CD4-positive, alpha-beta T cell treated with Interleukin-4 for 1 hour (primary cell): ENCODE measurements around the gene ESR1.
"Not testable (repeated sequence)": the region's sequence is repeated elsewhere in the genome, so short reads cannot be mapped to it uniquely, and the experiment has no call there.

Source experiments
- DNase-seq, 2 donors: peaks; one replicate each; pipeline ENCODE4 v3.0.0-alpha.2; 2020 to 2022

ESR1 gene

DNA sequence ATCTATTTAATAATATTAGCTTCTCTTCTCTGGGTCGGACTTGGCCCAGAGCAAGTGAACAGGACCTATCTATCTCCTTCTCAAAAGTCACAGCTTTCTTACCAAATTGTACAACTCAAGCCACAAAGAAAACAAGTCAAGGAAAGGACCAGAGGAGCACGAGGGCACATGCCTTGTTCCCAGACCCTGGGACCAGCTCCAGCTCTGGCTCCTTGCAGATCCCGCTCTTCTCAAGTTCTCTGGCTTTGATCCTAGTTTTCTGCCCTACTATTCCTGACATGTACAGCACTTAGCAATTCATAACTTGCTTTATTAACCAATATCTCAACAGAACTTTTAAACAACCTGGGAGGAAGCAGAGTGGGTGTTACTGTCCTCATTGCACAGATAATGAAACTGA lies 185.9 kb downstream of the ESR1 start:
- DNase-seq, result no peak

GRCh38 chr6:151998784-151999183 lies 191.3 kb downstream of the ESR1 start:
- DNase-seq, result no peak

- DNase-seq, result no peak
These were observed 191.7 kb downstream of the ESR1 start for GRCh38 chr6:151999194-151999593.

DNA sequence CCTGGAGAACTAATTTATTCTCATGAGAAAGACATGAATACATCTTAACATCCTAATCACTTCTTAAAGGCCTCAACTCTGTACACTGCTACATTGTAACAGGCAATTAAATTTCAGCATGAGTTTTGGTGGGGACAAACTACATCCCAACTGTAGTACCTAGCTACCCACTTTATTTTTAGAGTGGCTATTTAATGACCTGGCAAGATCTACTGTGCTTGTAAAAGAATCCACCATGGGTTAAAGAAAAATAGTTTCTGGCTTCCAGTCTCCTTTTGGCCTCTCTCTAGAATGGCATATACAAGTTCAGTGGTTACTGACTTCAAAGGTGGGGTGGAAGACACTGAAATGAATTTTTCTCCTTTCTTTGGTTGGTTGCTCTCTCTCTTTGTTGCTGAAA lies 193.9 kb downstream of the ESR1 start:
- no peak for DNase-seq

DNA sequence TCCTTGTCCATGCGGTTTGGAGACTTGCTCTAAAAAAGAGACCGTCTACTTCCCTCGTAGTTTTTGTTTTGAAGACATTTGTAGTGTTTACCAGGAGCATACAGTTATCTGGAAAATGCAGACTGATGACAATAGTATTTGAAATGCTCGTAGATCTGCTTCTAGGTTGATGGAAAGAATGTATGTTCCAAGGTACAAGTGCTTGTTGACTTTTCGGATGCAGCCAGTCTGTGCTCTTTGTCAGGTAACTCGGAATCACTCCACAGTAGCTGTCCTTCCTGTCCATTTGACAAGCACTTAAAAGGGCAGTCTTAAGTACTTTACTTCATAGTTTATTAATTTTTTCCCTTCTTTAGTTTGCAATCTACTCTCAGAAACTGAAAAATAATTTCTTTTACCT lies 194.8 kb downstream of the ESR1 start:
- DNase-seq, result no peak

DNA sequence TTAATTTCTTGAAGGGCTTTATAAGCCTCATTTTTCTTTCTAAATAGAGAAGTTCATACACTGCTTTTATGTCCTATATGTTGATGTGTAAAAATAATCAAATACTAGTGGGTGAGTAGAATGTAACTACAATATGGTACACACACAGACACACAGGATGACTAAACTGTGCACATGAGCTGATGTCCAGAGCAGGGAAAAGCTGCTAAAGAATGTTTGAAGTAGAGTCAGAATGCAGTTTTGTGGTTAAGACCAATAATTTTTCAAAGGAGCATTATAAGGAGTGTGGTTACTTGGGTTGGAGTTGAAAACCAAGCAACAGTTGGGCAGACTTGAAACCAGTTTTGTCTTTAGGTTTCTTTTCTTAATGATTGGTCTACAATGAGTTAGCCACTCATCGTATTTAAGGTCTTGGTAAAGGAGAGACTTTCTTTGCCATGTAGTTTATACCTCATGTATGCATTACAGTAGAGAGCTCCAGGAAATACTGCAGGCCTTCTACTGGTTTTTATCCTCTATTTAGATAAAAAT lies 196.6 kb downstream of the ESR1 start:
- DNase-seq, result no peak

GRCh38 chr6:152004896-152005295 lies 197.4 kb downstream of the ESR1 start:
- no peak for DNase-seq

DNA sequence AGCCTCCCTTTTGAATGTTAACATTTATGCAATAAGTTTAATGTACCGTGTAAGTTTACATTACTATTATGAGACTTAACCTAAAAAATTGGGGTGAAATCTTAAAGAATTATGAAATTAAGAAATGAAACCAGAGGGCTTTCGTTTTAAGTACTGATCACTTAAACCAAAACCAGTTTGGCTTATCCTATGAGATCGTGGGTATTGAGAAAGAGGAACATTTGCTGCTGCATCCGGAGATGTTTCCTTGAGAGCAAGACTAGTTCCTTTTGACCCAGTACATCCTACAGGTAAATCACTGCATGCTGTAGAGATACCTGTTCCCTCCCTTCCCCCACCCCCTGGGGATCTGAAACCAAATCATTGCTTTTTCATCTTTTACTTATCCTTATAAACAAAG lies 201.3 kb downstream of the ESR1 start:
- DNase-seq, result no peak

GRCh38 chr6:152012227-152012626 lies 204.7 kb downstream of the ESR1 start:
- DNase-seq, result no peak

DNA sequence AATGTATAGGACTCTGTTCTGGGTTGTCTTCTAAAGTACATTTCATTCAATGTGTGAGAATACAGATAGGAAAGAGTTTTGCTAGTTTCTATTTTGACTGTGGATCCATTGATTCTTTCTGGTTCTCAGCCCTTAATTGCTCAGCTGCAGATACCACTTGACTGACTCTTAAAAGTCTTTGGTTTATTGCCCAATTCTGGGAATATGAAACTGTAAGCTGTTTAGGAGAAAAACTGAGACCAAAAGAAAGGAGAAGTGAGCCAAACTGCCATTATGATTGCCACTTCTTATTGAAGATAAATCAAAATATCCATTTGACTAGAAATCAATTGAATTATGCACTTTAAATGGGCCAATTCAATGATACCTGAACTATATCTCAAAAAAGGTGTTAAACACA lies 211.4 kb downstream of the ESR1 start:
- no peak for DNase-seq

DNA sequence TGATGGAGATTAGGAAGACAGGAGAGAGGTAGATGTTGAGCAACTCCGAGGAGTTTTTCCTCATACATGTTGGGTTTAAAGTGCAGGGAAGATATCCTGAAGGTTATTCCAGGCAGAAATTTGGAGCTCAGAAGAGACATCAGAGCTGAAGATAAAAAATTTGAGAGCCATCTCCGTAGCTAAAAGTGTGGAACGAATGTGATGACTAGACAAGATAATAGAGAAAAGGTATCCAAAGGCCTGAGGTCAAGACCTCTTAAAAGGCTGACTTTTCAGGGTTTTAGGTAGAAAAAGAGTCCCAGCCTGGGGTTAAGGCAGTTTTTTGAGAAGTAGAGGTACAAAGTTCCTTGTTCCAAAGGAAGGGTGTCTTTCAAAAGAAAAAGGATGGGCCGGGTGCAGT lies 214.8 kb downstream of the ESR1 start:
- DNase-seq, result no peak

- DNase-seq, result no peak
These were observed 216.1 kb downstream of the ESR1 start for GRCh38 chr6:152023613-152024012.

GRCh38 chr6:152026291-152026690 lies 218.8 kb downstream of the ESR1 start:
- no peak for DNase-seq

DNA sequence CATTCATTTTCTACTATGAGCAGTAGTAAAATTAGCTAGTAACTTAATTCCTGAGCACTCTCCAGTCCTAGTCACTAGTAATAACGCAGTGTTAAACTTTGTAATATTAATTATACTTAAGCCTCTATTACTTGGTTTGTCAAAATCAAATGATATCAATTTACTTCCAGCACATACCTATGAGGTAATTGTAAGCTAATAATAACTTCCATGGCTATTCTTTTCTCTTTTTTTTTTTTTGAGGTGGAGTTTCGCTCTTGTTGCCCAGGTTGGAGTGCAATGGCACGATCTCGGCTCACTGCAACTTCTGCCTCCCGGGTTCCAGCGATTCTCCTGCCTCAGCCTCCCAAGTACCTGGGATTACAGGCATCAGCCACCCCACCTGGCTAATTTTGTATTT lies 219.3 kb downstream of the ESR1 start:
- not testable (repeated sequence) for DNase-seq

- not testable (repeated sequence) for DNase-seq
These were observed 226.3 kb downstream of the ESR1 start for GRCh38 chr6:152033765-152034164.

DNA sequence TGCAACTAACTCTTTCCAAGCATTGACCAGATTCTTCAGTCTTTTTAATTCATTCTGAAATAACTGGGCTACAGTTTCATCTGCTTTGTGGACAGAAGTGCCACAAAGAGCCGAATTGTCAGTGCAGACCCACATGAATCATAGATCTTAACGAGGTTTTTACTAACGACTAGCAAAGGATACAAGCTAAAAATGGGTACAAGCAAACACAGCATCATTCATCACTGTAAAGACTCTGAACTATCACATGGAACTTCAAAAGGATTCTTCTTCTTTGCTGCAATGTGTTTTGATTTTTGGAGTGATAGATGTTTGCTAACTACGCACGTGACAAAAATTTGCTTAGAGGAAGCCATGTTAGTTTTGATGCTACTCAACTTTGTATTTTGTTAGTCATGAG lies 227.1 kb downstream of the ESR1 start:
- DNase-seq, result no peak

- DNase-seq, result no peak
These were observed 238.6 kb downstream of the ESR1 start for GRCh38 chr6:152046118-152046517.

- no peak for DNase-seq
These were observed 241.4 kb downstream of the ESR1 start for GRCh38 chr6:152048921-152049320.

- no peak for DNase-seq
These were observed 242.0 kb downstream of the ESR1 start for GRCh38 chr6:152049502-152049901.

DNA sequence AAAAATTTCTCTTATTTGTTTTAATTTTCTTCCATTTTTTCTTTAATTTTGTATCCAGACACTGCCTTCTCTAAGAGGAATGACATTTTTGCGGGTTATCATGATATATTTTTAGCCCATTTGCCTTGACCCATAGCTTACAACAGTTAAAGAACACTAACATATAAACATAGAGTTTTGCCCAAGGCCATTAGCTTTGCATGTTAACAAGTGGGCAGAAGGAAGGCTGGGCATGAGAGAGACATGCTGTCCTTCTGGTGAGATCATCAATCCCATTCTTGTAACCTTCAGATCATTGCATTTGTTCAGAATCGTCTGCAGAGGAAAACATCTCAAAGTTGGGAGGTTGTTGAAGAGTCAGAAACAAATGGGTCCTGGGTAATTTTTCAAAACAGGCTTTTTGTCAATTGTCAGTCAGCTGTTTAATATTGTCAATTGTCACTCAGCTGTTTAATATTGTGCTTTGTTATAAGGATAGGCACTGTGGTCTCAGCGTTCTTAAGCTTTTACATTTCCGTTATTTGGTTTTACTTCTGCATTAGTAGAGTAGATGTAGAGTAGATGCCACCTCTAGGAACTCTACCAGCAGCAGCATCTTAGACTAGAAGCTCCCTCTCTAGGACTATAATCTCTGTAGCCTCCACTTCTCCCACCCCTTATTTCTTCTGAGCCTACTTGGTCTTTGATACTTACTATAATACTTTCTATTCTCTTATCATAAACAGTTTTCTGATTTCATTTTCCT lies 243.1 kb downstream of the ESR1 start:
- no peak for DNase-seq

DNA sequence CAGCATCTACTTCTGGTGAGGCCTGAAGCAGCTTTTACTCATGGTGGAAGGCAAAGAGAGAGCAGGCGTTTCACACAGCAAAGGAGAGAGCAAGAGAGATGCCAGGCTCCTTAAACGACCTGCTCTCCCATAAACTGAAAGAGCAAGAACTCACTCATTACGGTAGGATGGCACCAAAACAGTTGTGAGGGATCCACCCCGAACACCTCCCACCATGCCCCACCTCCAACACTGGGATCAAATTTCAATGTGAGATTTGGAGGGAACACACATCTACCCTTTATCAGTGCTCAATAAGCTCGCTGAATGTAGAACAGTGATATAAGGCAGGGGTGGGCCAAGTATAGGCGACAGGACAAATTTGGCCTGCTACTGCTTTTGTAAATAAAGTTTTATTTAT lies 244.6 kb downstream of the ESR1 start:
- no peak for DNase-seq

- DNase-seq, result no peak
These were observed 245.8 kb downstream of the ESR1 start for GRCh38 chr6:152053332-152053731.

- DNase-seq, result no peak
These were observed 247.0 kb downstream of the ESR1 start for GRCh38 chr6:152054441-152054840.

DNA sequence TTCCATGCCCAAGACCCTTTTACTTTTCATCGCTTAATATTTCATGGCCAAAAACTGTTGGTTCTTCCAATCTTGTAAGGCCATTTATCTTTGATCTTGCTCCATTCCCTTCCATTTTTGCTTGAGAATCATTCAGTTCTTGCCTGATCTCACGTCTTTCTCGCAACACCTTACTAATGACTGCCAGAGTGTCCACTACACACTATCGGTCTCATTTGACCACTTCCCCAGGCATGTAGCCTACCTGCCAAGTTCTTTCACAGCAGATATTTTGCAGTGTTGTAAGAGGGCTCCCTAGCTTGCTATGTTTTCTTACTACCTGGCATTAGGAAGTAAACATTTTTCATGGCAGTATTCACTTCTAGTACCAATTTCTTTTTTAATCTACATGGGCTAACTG lies 248.0 kb downstream of the ESR1 start:
- no peak for DNase-seq

GRCh38 chr6:152057832-152058498 lies 250.5 kb downstream of the ESR1 start:
- no peak for DNase-seq
